ENCODE data around the gene TMEM170B.

The TMEM170B gene

DNA sequence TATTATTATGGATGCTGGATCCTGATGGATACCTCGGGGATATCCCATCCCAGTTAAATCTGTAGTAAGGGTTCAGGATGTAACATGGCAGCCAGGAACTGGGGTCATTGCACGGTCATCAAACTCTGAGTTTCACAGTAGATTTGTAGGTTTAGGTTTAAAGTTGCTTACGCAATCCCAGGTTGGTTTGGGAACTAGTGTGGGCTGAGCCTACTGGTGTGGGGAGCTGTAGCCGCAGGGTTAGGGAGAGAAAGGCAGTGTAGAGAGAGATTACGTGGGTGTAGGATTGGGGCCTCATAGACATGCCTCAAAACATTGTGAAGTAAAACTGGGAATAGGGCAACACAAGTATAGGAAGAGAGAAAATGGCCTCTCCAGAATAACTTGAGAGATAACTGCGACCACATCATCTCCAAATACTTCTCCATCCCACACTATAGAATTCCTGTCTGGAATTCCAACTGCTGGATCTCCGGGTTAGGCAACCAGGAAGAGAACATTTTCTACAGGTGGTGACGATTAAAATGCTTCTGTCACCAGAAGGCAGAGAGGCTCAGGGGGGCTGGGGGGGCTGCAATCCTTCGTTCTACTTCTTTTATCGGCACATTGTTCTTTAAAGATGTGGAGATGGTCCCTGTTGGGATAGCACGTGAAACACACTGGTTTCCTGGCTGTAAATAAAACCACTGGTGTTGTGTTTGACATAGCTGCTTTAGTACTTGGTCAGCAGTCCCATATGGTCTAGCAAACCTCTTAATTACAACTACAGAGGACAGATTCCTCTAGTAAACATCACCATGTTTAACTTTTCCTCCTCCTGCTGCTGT is 44.9 kb upstream of the TMEM170B start:
- TF ChIP-seq CEBPB (IDR thresholded peaks at IDR 0.05) (peak; percentile 47), TCF12 (IDR thresholded peaks at IDR 0.05; ENCODE audit: low read depth) (no peak)

- TF ChIP-seq MAX (IDR thresholded peaks at IDR 0.05) (peak; percentile 46; the same call in 1 of the 2 replicates), RAD21 (IDR thresholded peaks at IDR 0.05; ENCODE audit: low read depth) (no peak), FOXM1 (IDR thresholded peaks at IDR 0.05; ENCODE audit: borderline replicate concordance, low read depth) (no peak), NFIC (IDR thresholded peaks at IDR 0.05) (peak; percentile 67), YY1 (IDR thresholded peaks at IDR 0.05; ENCODE audit: low read depth) (0 out of 2 replicates have a peak, but pooled peaks have one; percentile 37), CREB1 (IDR thresholded peaks at IDR 0.05; ENCODE audit: low read depth) (no peak), TAF1 (IDR thresholded peaks at IDR 0.05; ENCODE audit: low read depth) (no peak), EP300 (IDR thresholded peaks at IDR 0.05; ENCODE audit: borderline replicate concordance) (no peak), TCF12 (IDR thresholded peaks at IDR 0.05; ENCODE audit: low read depth) (peak; percentile 52; the same call in 1 of the 2 replicates), EGR1 (IDR thresholded peaks at IDR 0.05) (no peak), TEAD4 (IDR thresholded peaks at IDR 0.05) (peak; percentile 16; the same call in 1 of the 2 replicates)
- TF ChIP-seq, protein P1, sequence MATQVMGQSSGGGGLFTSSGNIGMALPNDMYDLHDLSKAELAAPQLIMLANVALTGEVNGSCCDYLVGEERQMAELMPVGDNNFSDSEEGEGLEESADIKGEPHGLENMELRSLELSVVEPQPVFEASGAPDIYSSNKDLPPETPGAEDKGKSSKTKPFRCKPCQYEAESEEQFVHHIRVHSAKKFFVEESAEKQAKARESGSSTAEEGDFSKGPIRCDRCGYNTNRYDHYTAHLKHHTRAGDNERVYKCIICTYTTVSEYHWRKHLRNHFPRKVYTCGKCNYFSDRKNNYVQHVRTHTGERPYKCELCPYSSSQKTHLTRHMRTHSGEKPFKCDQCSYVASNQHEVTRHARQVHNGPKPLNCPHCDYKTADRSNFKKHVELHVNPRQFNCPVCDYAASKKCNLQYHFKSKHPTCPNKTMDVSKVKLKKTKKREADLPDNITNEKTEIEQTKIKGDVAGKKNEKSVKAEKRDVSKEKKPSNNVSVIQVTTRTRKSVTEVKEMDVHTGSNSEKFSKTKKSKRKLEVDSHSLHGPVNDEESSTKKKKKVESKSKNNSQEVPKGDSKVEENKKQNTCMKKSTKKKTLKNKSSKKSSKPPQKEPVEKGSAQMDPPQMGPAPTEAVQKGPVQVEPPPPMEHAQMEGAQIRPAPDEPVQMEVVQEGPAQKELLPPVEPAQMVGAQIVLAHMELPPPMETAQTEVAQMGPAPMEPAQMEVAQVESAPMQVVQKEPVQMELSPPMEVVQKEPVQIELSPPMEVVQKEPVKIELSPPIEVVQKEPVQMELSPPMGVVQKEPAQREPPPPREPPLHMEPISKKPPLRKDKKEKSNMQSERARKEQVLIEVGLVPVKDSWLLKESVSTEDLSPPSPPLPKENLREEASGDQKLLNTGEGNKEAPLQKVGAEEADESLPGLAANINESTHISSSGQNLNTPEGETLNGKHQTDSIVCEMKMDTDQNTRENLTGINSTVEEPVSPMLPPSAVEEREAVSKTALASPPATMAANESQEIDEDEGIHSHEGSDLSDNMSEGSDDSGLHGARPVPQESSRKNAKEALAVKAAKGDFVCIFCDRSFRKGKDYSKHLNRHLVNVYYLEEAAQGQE (IDR thresholded peaks at IDR 0.05; ENCODE audit: low read depth) = no peak
- TF ChIP-seq, protein P2, sequence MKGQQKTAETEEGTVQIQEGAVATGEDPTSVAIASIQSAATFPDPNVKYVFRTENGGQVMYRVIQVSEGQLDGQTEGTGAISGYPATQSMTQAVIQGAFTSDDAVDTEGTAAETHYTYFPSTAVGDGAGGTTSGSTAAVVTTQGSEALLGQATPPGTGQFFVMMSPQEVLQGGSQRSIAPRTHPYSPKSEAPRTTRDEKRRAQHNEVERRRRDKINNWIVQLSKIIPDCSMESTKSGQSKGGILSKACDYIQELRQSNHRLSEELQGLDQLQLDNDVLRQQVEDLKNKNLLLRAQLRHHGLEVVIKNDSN (IDR thresholded peaks at IDR 0.05) = 0 out of 2 replicates have a peak, but pooled peaks have one; percentile 27
Measured at GRCh38 chr6:11493974-11494373, 43.6 kb upstream of the TMEM170B start.

- TF ChIP-seq FOXM1 (IDR thresholded peaks at IDR 0.05; ENCODE audit: borderline replicate concordance, low read depth) = no peak
- TF ChIP-seq CEBPB (IDR thresholded peaks at IDR 0.05) = no peak
- TF ChIP-seq ZBTB7A (IDR thresholded peaks at IDR 0.05; ENCODE audit: low read depth) = no peak
- no peak for TF ChIP-seq RAD21 (IDR thresholded peaks at IDR 0.05; ENCODE audit: low read depth)
- no peak for TF ChIP-seq NFIC (IDR thresholded peaks at IDR 0.05)
- TF ChIP-seq YY1 (IDR thresholded peaks at IDR 0.05; ENCODE audit: low read depth) = no peak
- no peak for TF ChIP-seq EP300 (IDR thresholded peaks at IDR 0.05; ENCODE audit: borderline replicate concordance)
- no peak for TF ChIP-seq EGR1 (IDR thresholded peaks at IDR 0.05)
Measured at GRCh38 chr6:11494786-11495564, 42.6 kb upstream of the TMEM170B start.

DNA sequence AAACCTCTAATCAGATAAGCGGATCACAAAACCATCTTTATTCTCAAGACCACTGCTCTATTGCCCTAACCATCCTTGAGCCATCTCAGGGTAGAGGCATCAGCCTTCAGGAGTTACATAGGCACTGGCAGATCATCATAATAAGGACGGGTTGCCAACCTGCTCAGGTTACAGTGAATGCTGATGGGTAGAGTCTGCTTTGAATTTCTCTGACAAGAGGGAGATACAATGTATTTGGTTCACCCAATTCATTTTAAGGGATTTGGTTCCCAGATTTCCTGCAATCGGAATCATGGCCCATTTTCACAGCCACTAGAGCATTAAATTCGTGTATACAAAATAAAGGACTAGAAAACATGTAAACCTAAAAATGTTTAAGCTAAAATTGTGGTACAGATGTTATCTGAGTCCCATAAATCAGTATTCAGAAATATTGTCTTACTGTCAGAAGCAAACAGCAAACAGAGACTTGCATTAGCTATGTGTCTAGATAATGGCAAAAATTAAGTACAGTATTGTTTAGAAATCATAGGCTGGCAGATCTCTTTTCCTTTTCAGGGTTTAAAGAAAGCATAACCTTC is 41.9 kb upstream of the TMEM170B start:
- no peak for TF ChIP-seq TAF1 (IDR thresholded peaks at IDR 0.05; ENCODE audit: low read depth)
- TF ChIP-seq RAD21 (IDR thresholded peaks at IDR 0.05; ENCODE audit: low read depth) = 0 out of 2 replicates have a peak, but pooled peaks have one; percentile 9
- TF ChIP-seq EP300 (IDR thresholded peaks at IDR 0.05; ENCODE audit: borderline replicate concordance) = no peak
- no peak for TF ChIP-seq CEBPB (IDR thresholded peaks at IDR 0.05)

DNA sequence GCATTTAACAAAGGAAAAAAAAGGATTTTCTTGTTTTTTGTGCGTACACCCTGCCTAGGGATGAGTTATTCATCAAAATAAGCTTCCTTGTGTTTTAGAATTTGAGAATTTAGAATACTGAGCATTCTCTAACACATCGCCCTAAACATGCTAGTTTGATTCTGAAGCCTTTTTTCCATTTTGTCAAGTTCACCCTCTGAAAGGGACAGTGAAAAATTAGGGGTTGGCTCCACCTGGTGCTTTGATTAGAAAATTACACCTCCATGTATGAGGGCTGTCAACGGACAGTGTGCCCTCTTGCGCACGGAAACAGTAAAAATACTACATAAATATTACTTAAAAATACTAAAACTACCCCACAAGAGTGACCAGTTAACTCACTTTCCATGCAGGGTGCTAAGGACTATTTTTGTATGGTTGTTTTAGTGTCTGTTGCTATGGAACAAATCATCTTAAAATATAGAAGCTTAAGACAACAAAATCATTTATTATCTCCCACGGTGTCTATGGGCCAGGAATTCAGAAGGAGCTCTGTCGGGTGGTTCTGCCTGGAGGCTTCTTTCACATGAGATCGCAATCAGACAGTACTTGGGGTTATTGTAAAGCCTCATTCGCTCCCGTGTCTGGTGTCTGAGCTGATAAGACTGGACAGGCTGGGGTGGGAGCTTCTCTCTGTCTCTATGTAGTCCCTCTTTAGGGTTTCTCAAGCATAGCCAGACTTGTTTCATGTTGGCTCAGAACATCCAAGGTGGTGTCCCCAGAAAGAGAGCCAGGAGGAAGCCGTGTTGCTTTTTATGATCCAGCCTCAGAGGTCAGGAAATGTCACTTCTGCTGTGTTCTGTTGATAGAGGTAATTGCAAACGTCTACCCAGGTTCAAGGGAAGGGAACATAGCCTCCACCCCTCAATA is 41.1 kb upstream of the TMEM170B start:
- TF ChIP-seq YY1 (IDR thresholded peaks at IDR 0.05; ENCODE audit: low read depth) (no peak), EGR1 (IDR thresholded peaks at IDR 0.05) (no peak), RAD21 (IDR thresholded peaks at IDR 0.05; ENCODE audit: low read depth) (peak; percentile 99)
- TF ChIP-seq, protein P2 (IDR thresholded peaks at IDR 0.05) = no peak

- TF ChIP-seq CREB1 (IDR thresholded peaks at IDR 0.05; ENCODE audit: low read depth) (no peak), YY1 (IDR thresholded peaks at IDR 0.05; ENCODE audit: low read depth) (no peak), FOXM1 (IDR thresholded peaks at IDR 0.05; ENCODE audit: borderline replicate concordance, low read depth) (no peak), CEBPB (IDR thresholded peaks at IDR 0.05) (no peak), TEAD4 (IDR thresholded peaks at IDR 0.05) (no peak), NFIC (IDR thresholded peaks at IDR 0.05) (no peak), RAD21 (IDR thresholded peaks at IDR 0.05; ENCODE audit: low read depth) (no peak), EP300 (IDR thresholded peaks at IDR 0.05; ENCODE audit: borderline replicate concordance) (no peak), TCF12 (IDR thresholded peaks at IDR 0.05; ENCODE audit: low read depth) (no peak), ZBTB7A (IDR thresholded peaks at IDR 0.05; ENCODE audit: low read depth) (no peak), MAX (IDR thresholded peaks at IDR 0.05) (no peak), TAF1 (IDR thresholded peaks at IDR 0.05; ENCODE audit: low read depth) (no peak), EGR1 (IDR thresholded peaks at IDR 0.05) (no peak)
- TF ChIP-seq, protein P2 (IDR thresholded peaks at IDR 0.05) = no peak
- TF ChIP-seq, protein P1 (IDR thresholded peaks at IDR 0.05; ENCODE audit: low read depth) = no peak
Measured at GRCh38 chr6:11497107-11497506, 40.4 kb upstream of the TMEM170B start.

Data from Ishikawa (cell line).